ENCODE results near the gene VAV3.
A peak's percentile ranks its signal among the peaks of the same experiment; 100 is the strongest.

Gene VAV3

GRCh38 chr1:107590087-107590486 lies 374.9 kb downstream of the VAV3 start:
- DNase-seq (ENCODE audit: low read depth in 2 of 2) = no peak

GRCh38 chr1:107588321-107588720 lies 376.7 kb downstream of the VAV3 start:
- no peak for DNase-seq (ENCODE audit: low read depth in 2 of 2)

- DNase-seq (ENCODE audit: low read depth in 2 of 2) = no peak
Measured at GRCh38 chr1:107575226-107575625, 389.8 kb downstream of the VAV3 start.

- no peak for DNase-seq (ENCODE audit: low read depth in 2 of 2)
Measured at GRCh38 chr1:107574044-107574443, 390.9 kb downstream of the VAV3 start.

- peak; percentile 55 to 57 for DNase-seq (ENCODE audit: low read depth in 2 of 2)
Measured at GRCh38 chr1:107572674-107573211, 392.2 kb downstream of the VAV3 start.

- no peak for DNase-seq (ENCODE audit: low read depth in 2 of 2)
Measured at GRCh38 chr1:107570768-107571167, 394.2 kb downstream of the VAV3 start.

GRCh38 chr1:107563441-107563840 lies 401.5 kb downstream of the VAV3 start:
- DNase-seq (ENCODE audit: low read depth in 2 of 2) = no peak

- DNase-seq (ENCODE audit: low read depth in 2 of 2) = no peak
Measured at GRCh38 chr1:107559881-107560280, 405.1 kb downstream of the VAV3 start.

- no peak for DNase-seq (ENCODE audit: low read depth in 2 of 2)
Measured at GRCh38 chr1:107557095-107557494, 407.9 kb downstream of the VAV3 start.

- no peak for DNase-seq (ENCODE audit: low read depth in 2 of 2)
Measured at GRCh38 chr1:107555578-107555977, 409.4 kb downstream of the VAV3 start.

GRCh38 chr1:107552781-107553180 lies 412.2 kb downstream of the VAV3 start:
- DNase-seq (ENCODE audit: low read depth in 2 of 2) = no peak

GRCh38 chr1:107551456-107551855 lies 413.5 kb downstream of the VAV3 start:
- DNase-seq (ENCODE audit: low read depth in 2 of 2) = no peak

GRCh38 chr1:107550358-107550757 lies 414.6 kb downstream of the VAV3 start:
- DNase-seq (ENCODE audit: low read depth in 2 of 2) = no peak

- DNase-seq (ENCODE audit: low read depth in 2 of 2) = no peak
Measured at GRCh38 chr1:107549152-107549810, 415.7 kb downstream of the VAV3 start.

- DNase-seq (ENCODE audit: low read depth in 2 of 2) = no peak
Measured at GRCh38 chr1:107548276-107548675, 416.7 kb downstream of the VAV3 start.

GRCh38 chr1:107547363-107548155 lies 417.4 kb downstream of the VAV3 start:
- DNase-seq (ENCODE audit: low read depth in 2 of 2) = peak in 1 of 2 experiments; percentile 22

GRCh38 chr1:107546576-107546975 lies 418.4 kb downstream of the VAV3 start:
- DNase-seq (ENCODE audit: low read depth in 2 of 2) = no peak

GRCh38 chr1:107545879-107546278 lies 419.1 kb downstream of the VAV3 start:
- no peak for DNase-seq (ENCODE audit: low read depth in 2 of 2)

- DNase-seq (ENCODE audit: low read depth in 2 of 2) = no peak
Measured at GRCh38 chr1:107545056-107545577, 419.9 kb downstream of the VAV3 start.

- DNase-seq (ENCODE audit: low read depth in 2 of 2) = no peak
Measured at GRCh38 chr1:107544285-107544684, 420.7 kb downstream of the VAV3 start.

- DNase-seq (ENCODE audit: low read depth in 2 of 2) = no peak
Measured at GRCh38 chr1:107541412-107541811, 423.6 kb downstream of the VAV3 start.

GRCh38 chr1:107538502-107538901 lies 426.5 kb downstream of the VAV3 start:
- no peak for DNase-seq (ENCODE audit: low read depth in 2 of 2)

GRCh38 chr1:107536266-107536665 lies 428.7 kb downstream of the VAV3 start:
- DNase-seq (ENCODE audit: low read depth in 2 of 2) = no peak
